ENCODE data around the gene KREMEN1.

Gene KREMEN1

DNA sequence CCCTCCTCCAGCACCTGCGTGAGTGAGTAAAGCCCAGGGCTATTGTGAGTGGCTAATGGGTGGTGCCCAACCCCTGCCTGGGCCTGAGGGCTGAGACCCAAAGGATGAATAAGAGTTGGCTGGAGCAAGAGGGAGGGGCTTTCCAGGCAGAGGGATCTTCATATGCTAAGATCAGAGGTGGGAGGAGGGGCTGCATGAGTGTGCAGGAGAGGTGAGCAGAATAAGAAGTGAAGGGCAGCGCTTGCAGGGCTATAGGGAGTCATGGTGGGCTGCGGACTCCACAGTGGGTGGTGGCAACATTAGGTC, 136.7 kb downstream of the KREMEN1 start:
- DNase-seq = no peak

DNA sequence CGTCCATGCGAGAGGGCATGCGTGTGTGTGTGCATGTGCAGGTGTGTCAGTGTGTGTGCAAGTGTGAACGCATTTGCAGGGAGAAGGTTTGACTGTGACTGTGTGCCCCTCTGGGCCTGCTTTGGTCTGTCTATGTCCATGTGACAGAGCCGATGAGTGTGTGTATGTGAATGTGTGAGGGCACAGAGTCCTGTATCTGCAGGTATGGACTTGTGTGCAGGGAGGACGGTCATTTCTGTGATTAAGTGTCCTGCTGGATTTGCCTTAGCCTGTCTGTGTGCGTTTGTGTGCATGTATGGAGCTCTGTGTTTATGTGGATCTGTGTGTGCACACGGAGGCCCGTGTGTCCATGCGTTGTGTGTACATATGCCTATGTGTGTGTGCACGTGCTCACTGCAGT, 138.2 kb downstream of the KREMEN1 start:
- no peak for DNase-seq

- no peak for DNase-seq
These were observed 138.6 kb downstream of the KREMEN1 start for GRCh38 chr22:29211466-29211865.

DNA sequence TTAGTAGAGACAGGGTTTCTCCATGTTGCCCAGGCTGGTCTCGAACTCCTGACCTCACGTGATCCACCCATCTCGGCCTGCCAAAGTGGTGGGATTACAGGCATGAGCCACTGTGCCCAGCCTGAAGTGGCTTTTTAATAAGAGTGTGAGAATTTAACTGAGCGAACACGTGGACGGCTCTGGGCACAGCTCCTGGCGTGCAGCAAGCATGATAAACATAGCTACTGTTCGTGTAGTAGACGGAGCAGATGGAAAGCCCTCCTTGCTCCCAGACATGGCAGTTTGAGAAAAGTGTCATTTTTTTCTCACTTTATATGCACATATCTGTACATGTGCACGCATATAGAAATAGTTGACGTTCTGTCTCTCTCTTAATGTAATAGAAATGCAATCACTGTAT, 139.9 kb downstream of the KREMEN1 start:
- no peak for DNase-seq

DNA sequence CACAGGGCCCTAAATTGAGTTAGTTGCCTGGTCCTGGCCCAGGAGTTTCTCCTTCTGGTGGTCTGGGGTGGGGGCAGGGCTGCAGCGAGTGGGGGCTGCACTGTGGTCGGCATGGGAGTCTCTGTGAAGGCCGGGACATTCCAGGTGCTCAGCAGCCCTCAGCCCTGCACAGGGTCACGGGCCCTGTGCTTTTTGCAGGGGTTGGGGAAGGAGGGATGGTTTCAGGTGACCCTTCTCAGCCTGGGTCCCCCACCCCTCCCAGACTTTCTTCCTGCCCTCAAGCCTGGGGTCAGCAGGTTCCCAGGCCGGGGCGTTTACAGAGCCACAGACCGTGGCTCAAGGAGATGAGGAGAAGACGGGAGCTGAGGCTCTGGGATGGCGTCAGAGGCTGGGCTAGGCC, 140.7 kb downstream of the KREMEN1 start:
- DNase-seq = no peak

GRCh38 chr22:29214232-29214631, 141.4 kb downstream of the KREMEN1 start:
- DNase-seq = no peak

- no peak for DNase-seq
These were observed 142.4 kb downstream of the KREMEN1 start for GRCh38 chr22:29215012-29215860.

DNA sequence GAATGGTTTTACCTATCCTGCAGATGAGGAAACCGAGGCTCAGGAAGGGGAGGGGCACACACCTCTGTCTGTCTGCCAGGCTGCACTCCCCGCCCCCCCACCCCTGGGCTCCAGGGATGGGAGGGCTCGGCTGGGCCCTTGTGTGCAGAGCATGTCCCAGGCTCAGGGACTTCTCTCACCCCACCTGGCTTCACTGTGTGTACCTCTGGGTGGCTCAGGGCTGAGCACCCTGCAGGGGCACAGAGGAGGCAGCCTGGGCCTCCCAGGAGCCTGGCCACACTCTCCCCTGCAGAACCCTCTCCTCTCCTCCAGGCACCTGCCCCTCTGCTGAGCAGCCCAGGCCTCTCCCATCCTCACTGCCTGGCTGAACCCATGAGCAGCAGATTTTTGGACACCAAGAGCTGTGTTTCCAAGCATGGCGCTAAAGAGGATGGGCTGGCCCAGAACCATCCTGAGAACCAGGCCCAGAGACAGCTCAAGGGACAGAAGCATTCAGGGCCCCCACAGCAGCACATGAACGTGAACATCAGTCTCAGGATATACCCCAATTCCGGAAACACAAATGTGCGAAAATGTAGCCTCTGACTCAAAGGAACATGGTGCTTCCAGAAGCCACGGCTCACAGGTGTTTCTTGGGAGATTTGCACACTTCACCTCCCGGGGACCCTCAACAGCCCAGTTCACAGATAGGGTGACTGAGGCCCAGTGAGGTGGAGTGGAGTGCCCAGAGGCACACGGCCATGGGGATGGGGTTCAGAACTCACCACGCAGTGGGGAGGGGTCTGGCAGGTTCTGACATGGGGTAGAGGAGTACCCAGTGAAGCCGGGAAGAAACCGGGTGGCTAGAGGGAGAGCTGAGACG, 143.4 kb downstream of the KREMEN1 start:
- no peak for DNase-seq

DNA sequence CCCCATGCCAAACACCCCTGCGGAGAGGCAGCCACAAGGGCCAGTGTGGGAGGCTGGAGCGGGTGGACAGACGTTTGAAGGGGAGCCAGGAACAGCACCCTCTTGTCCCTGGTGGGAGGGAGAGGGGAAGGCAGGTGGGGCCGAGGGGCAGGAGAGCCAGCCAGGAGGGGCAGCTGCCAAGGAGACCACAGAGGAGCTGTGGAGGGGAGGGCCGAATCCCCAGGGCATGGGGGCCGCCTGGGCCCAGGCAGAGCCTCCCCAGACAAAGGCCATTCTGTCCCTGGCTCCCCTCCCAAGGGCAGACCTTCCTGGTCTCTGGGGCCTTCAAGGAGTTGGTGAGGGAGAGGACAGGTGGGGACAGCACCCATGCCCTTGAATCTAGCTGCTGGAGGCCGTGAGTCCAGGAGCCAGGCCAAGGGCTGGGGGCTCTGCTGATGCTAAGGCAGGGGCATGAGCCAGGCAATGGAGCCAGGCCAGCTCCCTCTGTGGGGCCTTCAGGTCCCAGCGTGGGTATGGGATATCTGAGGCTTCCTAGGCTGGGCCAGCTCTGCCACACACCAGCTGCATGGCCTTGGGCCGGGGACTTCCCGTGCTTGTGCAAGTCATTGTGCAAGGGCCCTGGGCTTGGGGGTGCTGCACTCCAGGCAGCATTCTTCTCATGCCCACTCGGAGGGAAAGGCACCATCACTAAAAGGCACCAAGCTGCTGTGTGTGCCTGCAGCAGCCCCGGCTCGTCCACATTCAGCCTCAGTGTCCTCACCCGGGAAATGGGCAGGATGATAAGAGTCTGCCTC, 144.2 kb downstream of the KREMEN1 start:
- DNase-seq = no peak
